GM21360 (cell line): ENCODE measurements around the gene SLC25A6.
"Not testable (repeated sequence)": the region's sequence is repeated elsewhere in the genome, so short reads cannot be mapped to it uniquely, and the experiment has no call there.

Experiments
- ATAC-seq: cut with Tn5 transposase; IDR thresholded peaks from one replicate; pipeline ENCODE4 v1.9.1; 2021; ENCODE audit warnings: mild to moderate bottlenecking, moderate library complexity; ENCODE audit not compliant: unreplicated experiment

SLC25A6 gene

DNA sequence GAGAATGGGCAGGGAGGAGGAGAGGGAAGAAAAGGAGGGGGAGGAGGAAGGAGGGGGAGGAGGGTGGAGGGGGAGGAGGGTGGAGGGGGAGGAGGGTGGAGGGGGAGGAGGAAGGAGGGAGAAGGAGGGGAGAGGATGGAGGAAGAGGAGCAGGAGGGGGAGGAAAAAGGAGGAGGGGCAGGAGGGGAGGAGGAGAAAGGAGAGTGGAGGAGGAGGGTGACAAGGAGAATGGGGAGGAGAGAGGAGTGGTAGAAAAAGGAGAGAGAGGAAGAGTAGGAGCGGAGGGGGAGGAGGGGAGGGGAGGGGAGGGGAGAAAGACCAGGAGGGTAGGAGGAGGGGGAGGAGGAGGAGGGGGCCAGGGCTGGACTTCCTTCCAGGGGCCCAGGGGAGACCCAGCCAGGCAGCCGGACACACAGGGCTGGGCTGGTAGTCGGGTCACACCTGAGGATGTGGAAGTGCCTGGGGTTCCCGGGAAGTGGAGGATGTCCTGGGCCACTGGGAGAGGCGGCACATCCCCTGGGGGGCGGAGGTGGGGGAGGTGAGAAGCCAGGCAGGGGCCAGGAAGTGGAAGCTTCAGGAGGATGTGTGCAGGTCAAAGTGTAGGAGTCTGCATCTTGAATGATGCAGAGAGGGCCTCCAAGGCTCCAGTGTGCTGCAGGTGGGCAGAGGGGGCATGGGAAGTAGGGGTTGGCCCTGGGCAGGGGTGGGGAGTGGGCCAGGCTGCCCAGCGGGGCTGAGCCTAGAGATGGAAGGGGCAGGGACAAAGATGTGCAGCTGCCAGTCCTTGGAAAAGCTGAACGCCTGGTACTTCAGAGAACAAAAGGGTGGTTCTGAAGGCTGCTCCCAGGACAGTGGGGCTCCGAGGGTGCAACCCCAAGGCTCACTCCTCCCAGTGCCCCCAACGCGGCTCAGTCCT is 36.5 kb downstream of the SLC25A6 start:
- ATAC-seq: no peak

DNA sequence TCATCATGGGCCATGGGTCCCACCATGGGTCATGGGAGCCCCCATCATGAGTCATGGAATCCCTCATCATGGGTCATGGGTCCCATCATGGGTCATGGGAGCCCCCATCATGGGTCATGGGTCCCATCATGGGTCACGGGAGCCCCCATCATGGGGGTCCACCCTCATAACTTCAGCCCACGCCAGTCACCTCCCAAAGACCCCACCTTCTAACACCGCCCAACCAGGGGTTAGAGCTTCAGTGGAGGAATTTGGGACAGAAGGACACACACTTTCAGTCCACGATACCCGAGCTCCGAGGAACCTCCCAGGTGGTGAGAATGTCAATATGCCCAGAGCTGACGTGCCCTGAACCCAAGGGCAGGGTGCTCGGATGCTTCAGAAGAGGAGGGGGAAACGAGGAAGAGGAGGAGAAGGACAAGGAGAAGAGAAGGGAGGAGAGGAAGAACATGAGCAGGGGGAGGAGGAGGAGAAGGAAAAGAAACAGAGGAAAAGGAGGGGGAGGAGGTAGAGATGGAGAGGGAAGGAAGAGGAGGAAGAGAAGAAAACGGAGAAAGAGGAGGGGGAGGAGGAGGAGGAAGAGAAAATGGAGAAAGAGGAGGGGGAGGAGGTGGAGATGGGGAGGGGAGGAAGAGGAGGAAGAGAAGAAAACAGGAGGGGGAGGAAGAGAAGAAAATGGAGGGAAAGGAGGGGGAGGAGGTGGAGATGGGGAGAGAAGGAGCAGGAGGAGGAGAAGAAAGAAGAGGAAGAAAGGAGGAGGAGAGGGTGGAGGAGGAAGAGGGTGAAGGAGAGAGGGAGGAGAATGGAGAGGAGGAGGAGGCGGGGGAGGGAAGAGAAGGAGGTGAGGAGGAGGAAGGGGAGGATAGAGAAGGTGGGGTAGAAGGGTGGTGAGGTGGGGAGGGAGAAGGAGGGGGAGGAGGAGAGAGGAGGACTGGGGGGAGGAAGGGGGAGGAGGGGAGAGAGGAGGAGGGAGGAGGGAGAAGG is 37.6 kb downstream of the SLC25A6 start:
- ATAC-seq: no peak

DNA sequence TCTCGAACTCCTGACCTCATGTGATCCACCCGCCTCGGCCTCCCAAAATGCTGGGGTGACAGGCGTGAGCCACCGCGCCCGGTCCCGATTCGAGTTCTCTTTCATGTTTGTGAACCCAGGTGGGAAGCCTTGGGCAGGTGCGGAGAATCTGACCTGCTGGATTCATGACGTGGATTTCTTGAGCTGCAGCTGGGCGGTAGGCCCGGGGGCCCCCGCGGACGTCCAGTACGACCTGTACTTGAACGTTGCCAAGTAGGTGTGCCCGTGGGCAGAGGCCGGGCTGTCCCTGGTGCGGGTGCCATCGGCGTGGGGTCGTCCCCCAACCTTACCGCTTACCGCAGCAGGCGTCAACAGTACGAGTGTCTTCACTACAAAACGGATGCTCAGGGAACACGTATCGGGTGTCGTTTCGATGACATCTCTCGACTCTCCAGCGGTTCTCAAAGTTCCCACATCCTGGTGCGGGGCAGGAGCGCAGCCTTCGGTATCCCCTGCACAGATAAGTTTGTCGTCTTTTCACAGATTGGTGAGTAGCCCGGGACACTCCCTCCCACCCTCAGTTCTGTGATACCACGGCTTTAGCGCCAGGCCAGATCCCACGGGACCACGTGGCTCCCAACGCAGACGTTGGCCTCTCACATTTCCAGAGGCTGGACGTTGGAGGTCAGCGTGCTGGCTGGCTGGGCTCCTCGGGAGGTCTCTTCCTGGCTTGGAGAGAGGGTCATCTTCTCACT is 39.8 kb downstream of the SLC25A6 start:
- no peak for ATAC-seq

DNA sequence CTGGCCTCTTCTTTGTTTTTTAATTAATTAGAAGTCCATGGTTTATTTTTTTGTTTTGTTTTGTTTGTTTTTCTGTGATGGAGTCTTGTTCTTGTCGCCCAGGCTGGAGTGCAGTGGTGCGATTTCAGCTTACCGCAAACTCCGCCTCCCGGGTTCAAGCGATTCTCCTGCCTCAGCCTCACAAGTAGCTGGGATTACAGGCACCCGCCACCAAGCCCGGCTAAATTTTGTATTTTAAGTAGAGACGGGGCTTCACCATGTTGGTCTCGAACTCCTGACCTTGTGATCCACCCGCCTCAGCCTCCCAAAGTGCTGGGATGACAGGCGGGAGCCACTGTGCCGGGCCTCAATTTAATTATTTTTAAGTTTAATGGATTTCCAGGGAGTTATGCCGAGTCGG is 42.3 kb downstream of the SLC25A6 start:
- not testable (repeated sequence) for ATAC-seq

DNA sequence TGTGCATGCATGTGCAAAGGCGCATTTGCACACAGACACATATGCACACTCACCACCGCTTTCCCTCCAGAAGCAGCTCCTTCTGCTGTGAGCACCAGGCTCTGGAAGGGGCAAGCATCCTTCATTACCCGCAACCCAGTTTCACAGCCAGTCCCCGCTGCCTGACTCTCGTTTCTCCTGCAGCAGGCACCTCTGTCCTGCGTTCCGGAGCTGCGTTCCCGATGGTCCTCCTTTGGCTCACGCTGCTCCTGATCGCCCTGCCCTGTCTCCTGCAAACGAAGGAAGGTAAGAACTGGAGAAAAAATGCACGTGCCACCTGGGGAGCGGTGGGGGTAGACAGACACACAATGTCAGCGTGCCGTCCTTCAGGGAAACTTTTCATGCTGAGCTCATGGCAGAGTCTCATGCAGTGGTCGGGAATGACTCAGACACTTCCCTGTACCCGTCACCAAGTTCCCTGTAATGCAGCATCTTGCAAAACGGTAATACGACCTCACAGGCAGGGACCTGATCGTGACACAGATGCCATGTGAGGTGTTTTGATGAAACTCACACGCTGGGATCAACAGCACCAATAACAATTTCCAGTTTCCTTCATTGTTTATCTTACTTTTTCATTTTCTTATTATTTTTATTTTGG is 50.2 kb downstream of the SLC25A6 start:
- ATAC-seq: no peak

DNA sequence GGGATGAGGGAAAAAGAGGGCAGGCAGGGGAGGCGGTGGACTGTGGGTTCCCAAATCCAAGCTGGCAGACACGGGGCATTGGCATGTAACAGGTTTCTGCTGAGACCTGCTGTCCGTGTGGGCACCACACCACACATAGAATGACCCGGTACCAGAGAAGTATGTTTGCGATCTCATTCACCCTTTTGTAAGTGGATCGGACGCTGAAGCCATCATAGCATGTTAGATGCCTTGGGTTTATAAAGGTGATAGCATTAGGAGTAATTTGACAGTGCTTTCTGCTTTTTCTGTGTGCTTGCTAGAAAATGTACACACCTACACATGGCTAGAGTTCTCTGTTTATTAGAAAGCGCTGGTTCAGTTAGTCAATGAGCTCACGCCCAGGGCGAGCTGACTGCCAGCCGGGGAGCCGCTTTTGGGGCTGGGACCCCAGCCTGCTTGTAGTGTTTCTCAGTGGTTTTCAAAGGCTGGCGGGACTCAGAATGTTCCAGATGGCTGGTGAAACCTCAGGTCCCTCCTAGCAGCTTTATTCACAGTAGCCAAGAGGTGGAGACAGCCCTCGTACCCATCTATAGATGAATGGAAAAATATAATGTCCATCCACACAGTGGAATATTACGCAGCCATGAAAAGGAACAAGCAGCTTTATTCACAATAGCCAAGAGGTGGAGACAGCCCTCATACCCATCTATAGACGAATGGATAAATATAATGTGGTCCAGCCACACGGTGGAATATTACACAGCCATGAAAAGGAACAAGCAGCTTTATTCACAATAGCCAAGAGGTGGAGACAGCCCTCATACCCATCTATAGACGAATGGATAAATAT is 54.7 kb downstream of the SLC25A6 start:
- ATAC-seq: no peak

DNA sequence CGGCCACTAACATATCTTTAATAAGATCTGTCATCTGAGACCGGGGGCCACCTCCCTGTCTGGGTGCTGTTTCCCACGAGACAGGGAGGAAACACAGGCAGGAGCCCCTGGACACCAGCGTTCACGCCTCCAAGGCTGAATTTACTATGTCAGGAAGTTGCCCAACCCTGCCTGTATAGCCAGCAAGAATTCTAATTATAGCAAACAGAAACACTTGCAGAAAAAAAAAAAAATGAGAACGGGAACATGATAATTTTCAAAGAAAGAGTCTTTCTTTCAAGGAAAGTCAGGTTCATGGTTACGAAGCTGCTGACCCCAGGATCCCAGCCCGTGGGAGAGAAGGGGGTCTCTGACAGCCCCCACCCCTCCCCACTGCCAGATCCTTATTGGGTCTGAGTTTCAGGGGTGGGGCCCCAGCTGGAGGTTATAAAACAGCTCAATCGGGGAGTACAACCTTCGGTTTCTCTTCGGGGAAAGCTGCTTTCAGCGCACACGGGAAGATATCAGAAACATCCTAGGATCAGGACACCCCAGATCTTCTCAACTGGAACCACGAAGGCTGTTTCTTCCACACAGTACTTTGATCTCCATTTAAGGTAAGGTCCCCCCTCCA is 55.5 kb downstream of the SLC25A6 start, which contains the start of gene IL3RA:
Gene IL3RA (plus strand): TSS at position 455 of the 613 bp plus-strand sequence. CDS start 4,981 bp downstream, outside the sequence.
- ATAC-seq: no peak
